ENCODE measurements around the gene VSX2.

- TF ChIP-seq GATA2 (IDR thresholded peaks at IDR 0.05; ENCODE audit: low read depth, low read length) = no peak
- no peak for TF ChIP-seq GATA3 (IDR thresholded peaks at IDR 0.05; ENCODE audit: low read depth, low read length)
Observed at GRCh38 chr14:74195623-74196022, 43.6 kb upstream of the VSX2 start.
